Colonic mucosa (tissue), 4 donors: ENCODE results near the gene ACR. TPM values are rescaled to one million over a fixed set of nuclear protein-coding genes. Genes with fewer than 3 reads are reported as not detected.

ENCODE experiments used
- DNase-seq: peaks from one replicate; pipeline ENCODE4 v3.0.0-alpha.2; 2020
- H3K27ac ChIP-seq: fragments of 200-600 bp; one replicate; pipeline ENCODE4 v1.8.0; 2021
- H3K27me3 ChIP-seq: fragments of 200-600 bp; one replicate; pipeline ENCODE4 v1.8.0; 2021
- H3K36me3 ChIP-seq: fragments of 200-600 bp; one replicate; pipeline ENCODE4 v1.8.0; 2021
- H3K4me1 ChIP-seq: fragments of 200-600 bp; one replicate; pipeline ENCODE4 v1.8.0; 2021; ENCODE audit warnings: mild to moderate bottlenecking
- H3K4me3 ChIP-seq: fragments of 200-600 bp; one replicate; pipeline ENCODE4 v1.8.0; 2021
- H3K9ac ChIP-seq, 2 donors: one replicate each; pipeline ENCODE4 v1.7.0; 2013; ENCODE audit warnings: control low read depth in 2 of 2, low read depth in 2 of 2, low read length in 2 of 2
- H3K9me3 ChIP-seq: fragments of 200-600 bp; one replicate; pipeline ENCODE4 v1.8.0; 2021
- CTCF ChIP-seq: fragments of 200-600 bp; IDR thresholded peaks from one replicate; pipeline ENCODE4 v1.8.0; 2022; ENCODE audit warnings: antibody characterized with exemption, mild to moderate bottlenecking
- intact Hi-C: fragments of 100-400 bp; cut with DNase I; formaldehyde crosslinking; loops from one replicate; pipeline ENCODE4 v1.14.1; 2022
- total RNA-seq, 2 donors: library from RNA; stranded (reverse); fragmentation: NEBNext Ultra II Directional in 1 of 2; extraction: Animal tissue kit (Norgen Biotek cat#: 25700) in 1 of 2; gene quantifications; one replicate each; pipeline ENCODE4 v1.2.1, GENCODE V29; 2021
- donor health status: healthy.
- donor health status: DM: no; HTN: no; CAD: no.
- donor health status: DM: no; HTN: no; CAD: no.

The ACR gene
- total RNA-seq, 2 donors from 2014 or later, result 0.77 to 0.80 TPM

- Histone ChIP-seq H3K4me3 (no peak overlapping the region), H3K9me3 (no peaks in the 10 kb centered on the region), H3K36me3 (no peaks in the 10 kb centered on the region), H3K4me1 (no peaks in the 10 kb centered on the region), H3K27me3 (no peaks in the 10 kb centered on the region), H3K27ac (no peak overlapping the region), H3K9ac (no peak overlapping the region)
- intact Hi-C loops, result no loop called here
- TF ChIP-seq CTCF, result no peak
- no peak for DNase-seq
Observed at GRCh38 chr22:50694766-50695420, 43.1 kb upstream of the ACR start.

- no peak overlapping the region for H3K27ac ChIP-seq
- no peak for TF ChIP-seq CTCF
- H3K4me3 ChIP-seq, result no peak overlapping the region
- no peaks in the 10 kb centered on the region for H3K36me3 ChIP-seq
- no peaks in the 10 kb centered on the region for H3K9me3 ChIP-seq
- no peaks in the 10 kb centered on the region for H3K27me3 ChIP-seq
- no peak for DNase-seq
- H3K4me1 ChIP-seq, result no peaks in the 10 kb centered on the region
- no peak overlapping the region for H3K9ac ChIP-seq
- intact Hi-C loops, result no loop called here
Observed at GRCh38 chr22:50695421-50696250, 42.4 kb upstream of the ACR start.

- no peaks in the 10 kb centered on the region for H3K36me3 ChIP-seq
- no peaks in the 10 kb centered on the region for H3K27me3 ChIP-seq
- no peak for DNase-seq
- no peak overlapping the region for H3K27ac ChIP-seq
- intact Hi-C loops, result no loop called here
- no peak overlapping the region for H3K9ac ChIP-seq
- H3K4me1 ChIP-seq, result no peaks in the 10 kb centered on the region
- H3K4me3 ChIP-seq, result no peak overlapping the region
- no peaks in the 10 kb centered on the region for H3K9me3 ChIP-seq
- no peak for TF ChIP-seq CTCF
Observed at GRCh38 chr22:50696251-50696798, 41.7 kb upstream of the ACR start.

- no peak for DNase-seq
- no peak for TF ChIP-seq CTCF
- H3K36me3 ChIP-seq, result no peaks in the 10 kb centered on the region
- H3K4me3 ChIP-seq, result peak overlapping the region; percentile 16
- intact Hi-C loops, result no loop called here
- H3K9ac ChIP-seq, result no peak overlapping the region
- H3K27ac ChIP-seq, result no peak overlapping the region
- H3K4me1 ChIP-seq, result no peaks in the 10 kb centered on the region
- H3K9me3 ChIP-seq, result no peaks in the 10 kb centered on the region
- H3K27me3 ChIP-seq, result no peaks in the 10 kb centered on the region
Observed at GRCh38 chr22:50696799-50697561, 41.0 kb upstream of the ACR start.
